Mesothelial cell of epicardium (in vitro differentiated cells): ENCODE results near the gene NAT14. TPM values are rescaled to one million over a fixed set of nuclear protein-coding genes. Genes with fewer than 3 reads are reported as not detected.

Experiments
- DNase-seq, 2 experiments: peaks; one replicate each; pipeline ENCODE4 v3.0.0; 2021; ENCODE audit warnings: low spot score in 2 of 2; ENCODE audit not compliant: unreplicated experiment in 2 of 2
- H3K27ac Mint-ChIP-seq: 2 replicates; pipeline ENCODE4 v1.8.0; 2021; ENCODE audit warnings: mixed read lengths
- H3K27me3 Mint-ChIP-seq: 2 replicates; pipeline ENCODE4 v1.8.0; 2021; ENCODE audit warnings: low read depth, mixed read lengths
- H3K36me3 Mint-ChIP-seq: 2 replicates; pipeline ENCODE4 v1.8.0; 2021; ENCODE audit warnings: mixed read lengths
- H3K4me1 Mint-ChIP-seq: 2 replicates; pipeline ENCODE4 v1.8.0; 2021; ENCODE audit warnings: mixed read lengths
- H3K4me3 Mint-ChIP-seq: 2 replicates; pipeline ENCODE4 v1.8.0; 2021; ENCODE audit warnings: mild to moderate bottlenecking, moderate library complexity, mixed read lengths
- H3K9me3 Mint-ChIP-seq: 2 replicates; pipeline ENCODE4 v1.8.0; 2021; ENCODE audit warnings: mixed read lengths
- total RNA-seq: library from RNA; stranded (reverse); gene quantifications from 3 replicates; pipeline ENCODE4 v1.2.1, GENCODE V29; 2021
- TF ChIP-seq, protein P1 (sequence below): fragments of 200-600 bp; sonication (generic); IDR thresholded peaks from one replicate; pipeline ENCODE4 v1.5.0; 2021; ENCODE audit warnings: antibody characterized with exemption; ENCODE audit not compliant: unreplicated experiment

NAT14 gene
- total RNA-seq, 1 donor from 2014 or later: 54.4 TPM

DNA sequence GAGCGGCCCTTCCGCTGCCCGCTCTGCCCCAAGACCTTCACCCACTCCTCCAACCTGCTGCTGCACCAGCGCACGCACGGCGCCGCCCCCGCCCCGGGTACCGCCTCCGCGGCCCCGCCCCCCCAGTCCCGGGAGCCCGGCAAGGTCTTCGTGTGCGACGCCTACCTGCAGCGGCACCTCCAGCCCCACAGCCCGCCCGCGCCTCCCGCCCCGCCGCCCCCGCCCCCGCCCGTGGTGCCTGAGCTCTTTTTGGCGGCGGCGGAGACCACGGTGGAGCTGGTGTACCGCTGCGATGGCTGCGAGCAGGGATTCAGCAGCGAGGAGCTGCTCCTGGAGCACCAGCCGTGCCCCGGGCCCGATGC lies 3.2 kb upstream of the NAT14 start:
- Mint-ChIP-seq H3K36me3 (no peaks in the 10 kb centered on the region), H3K4me3 (no peak overlapping the region), H3K27me3 (no peaks in the 10 kb centered on the region), H3K4me1 (peaks cover 24% of the 10 kb centered on the region), H3K9me3 (no peaks in the 10 kb centered on the region), H3K27ac (no peak overlapping the region)
- no peak for DNase-seq
- TF ChIP-seq, protein P1, sequence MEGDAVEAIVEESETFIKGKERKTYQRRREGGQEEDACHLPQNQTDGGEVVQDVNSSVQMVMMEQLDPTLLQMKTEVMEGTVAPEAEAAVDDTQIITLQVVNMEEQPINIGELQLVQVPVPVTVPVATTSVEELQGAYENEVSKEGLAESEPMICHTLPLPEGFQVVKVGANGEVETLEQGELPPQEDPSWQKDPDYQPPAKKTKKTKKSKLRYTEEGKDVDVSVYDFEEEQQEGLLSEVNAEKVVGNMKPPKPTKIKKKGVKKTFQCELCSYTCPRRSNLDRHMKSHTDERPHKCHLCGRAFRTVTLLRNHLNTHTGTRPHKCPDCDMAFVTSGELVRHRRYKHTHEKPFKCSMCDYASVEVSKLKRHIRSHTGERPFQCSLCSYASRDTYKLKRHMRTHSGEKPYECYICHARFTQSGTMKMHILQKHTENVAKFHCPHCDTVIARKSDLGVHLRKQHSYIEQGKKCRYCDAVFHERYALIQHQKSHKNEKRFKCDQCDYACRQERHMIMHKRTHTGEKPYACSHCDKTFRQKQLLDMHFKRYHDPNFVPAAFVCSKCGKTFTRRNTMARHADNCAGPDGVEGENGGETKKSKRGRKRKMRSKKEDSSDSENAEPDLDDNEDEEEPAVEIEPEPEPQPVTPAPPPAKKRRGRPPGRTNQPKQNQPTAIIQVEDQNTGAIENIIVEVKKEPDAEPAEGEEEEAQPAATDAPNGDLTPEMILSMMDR: no peak

DNA sequence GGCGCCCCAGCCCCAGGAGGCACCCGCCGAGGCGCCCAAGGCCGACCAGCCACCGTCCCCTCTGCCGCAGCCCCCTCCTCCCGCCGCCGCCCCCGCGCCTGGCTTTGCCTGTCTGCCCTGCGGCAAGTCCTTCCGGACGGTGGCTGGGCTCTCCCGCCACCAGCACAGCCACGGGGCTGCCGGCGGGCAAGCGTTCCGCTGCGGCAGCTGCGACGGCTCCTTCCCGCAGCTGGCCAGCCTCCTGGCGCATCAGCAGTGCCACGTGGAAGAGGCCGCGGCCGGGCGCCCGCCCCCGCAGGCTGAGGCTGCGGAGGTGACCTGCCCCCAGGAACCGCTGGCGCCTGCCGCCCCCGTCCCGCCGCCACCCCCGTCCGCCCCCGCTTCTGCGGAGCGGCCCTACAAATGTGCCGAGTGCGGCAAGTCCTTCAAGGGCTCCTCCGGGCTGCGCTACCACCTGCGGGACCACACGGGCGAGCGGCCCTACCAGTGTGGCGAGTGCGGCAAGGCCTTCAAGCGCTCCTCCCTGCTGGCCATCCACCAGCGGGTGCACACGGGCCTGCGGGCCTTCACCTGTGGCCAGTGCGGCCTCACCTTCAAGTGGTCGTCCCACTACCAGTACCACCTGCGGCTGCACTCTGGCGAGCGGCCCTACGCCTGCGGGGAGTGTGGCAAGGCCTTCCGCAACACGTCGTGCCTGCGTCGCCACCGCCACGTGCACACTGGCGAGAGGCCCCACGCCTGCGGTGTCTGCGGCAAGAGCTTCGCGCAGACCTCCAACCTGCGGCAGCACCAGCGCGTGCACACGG lies 2.6 kb upstream of the NAT14 start:
- no peaks in the 10 kb centered on the region for H3K9me3 Mint-ChIP-seq
- peaks cover 26% of the 10 kb centered on the region for H3K4me1 Mint-ChIP-seq
- DNase-seq: no peak
- H3K4me3 Mint-ChIP-seq: no peak overlapping the region
- H3K27ac Mint-ChIP-seq: no peak overlapping the region
- no peaks in the 10 kb centered on the region for H3K27me3 Mint-ChIP-seq
- TF ChIP-seq, protein P1: no peak
- no peaks in the 10 kb centered on the region for H3K36me3 Mint-ChIP-seq

DNA sequence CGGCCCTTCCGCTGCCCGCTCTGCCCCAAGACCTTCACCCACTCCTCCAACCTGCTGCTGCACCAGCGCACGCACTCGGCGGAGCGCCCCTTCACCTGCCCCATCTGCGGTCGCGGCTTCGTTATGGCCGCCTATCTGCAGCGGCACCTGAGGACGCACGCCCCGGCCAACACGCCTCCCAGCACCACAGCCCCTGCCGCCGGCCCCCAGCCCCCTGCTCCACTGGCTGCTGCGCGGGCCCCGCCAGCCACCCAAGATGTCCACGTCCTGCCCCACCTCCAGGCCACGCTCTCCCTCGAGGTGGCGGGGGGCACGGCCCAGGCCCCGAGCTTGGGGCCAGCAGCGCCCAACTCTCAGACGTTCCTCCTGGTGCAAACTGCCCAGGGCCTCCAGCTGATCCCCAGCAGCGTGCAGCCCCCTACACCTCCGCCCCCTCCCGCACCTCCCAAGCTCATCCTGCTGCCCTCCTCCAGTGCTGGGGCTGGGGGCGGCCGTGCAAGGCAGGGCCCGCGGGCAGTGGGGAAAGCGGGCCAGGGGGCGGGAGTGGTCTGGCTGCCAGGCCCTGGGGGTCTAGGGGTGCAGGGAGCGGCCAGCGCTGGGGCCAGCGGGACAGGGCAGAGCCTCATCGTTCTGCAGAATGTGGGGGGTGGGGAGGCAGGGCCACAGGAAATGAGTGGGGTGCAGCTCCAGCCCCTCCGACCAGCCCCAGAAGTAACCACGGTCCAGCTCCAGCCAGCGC lies 1.9 kb upstream of the NAT14 start:
- Mint-ChIP-seq H3K27ac (no peak overlapping the region), H3K4me3 (no peak overlapping the region), H3K36me3 (no peaks in the 10 kb centered on the region), H3K4me1 (peaks cover 25% of the 10 kb centered on the region), H3K27me3 (no peaks in the 10 kb centered on the region), H3K9me3 (no peaks in the 10 kb centered on the region)
- TF ChIP-seq, protein P1: no peak
- no peak for DNase-seq

DNA sequence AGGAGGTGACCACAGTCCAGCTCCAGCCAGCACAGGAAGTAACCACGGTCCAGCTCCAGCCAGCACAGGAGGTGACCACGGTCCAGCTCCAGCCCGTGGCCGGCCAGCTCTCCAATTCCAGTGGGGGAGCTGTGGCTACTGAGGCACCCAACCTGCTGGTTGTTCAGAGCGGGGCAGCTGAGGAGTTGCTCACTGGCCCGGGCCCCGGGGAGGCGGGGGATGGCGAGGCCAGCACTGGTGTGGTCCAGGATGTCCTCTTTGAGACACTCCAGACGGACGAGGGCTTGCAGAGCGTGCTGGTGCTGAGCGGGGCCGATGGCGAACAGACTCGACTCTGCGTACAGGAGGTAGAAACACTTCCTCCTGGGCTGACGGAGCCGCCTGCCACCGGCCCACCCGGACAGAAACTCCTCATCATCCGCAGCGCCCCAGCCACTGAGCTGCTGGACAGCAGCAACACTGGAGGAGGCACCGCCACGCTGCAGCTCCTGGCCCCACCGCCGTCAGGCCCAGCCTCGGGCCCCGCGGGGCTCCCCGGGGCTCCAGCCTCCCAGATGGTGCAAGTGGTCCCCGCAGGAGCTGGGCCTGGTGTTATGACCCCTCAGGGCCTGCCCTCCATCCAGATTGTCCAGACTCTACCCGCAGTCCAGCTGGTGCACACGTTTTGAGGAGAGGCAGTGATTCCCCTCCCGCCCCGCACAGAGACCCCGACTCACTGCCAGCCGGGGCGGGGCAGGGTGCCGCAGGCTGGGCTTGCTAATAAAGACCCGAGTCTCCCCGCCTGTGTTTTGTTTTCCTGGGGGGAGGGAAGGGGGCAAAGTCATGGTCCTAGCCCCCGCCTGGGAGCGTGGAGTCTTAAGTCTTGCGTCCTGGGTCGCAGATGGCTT lies 1.0 kb upstream of the NAT14 start:
- no peak for DNase-seq
- Mint-ChIP-seq H3K4me1 (peaks cover 21% of the 10 kb centered on the region), H3K27ac (no peak overlapping the region), H3K9me3 (no peaks in the 10 kb centered on the region), H3K36me3 (no peaks in the 10 kb centered on the region), H3K4me3 (peak overlapping the region; percentile 80), H3K27me3 (no peaks in the 10 kb centered on the region)
- TF ChIP-seq, protein P1: no peak

DNA sequence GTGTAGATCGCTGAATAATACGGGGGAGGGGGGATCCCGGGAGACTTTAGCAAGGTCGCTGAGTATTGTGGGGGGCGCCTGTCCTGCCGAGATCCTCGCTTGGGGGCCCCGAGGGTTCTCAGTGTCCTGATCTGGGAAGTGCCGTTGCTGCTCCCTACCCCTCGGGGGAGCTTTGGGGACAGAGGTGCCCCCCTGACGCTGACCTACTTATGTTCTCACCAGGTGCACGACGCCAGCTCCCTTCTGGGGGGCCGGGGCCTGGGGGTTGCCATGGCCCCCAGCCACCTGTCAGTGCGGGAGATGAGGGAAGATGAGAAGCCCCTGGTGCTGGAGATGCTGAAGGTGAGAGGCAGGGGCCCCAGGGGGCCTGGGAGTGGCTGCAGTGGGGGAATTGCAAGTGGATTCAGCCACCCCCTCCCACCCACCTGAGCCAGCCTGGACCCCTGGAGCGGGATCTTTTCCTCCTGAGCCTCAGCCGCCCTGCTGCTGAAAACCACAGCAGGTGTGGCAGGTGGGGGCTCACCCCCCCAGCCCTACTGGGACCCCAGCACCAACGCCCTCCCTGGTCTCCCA lies 537 bp downstream of the NAT14 start:
- no peaks in the 10 kb centered on the region for H3K9me3 Mint-ChIP-seq
- H3K27ac Mint-ChIP-seq: peak overlapping the region; percentile 80
- no peaks in the 10 kb centered on the region for H3K27me3 Mint-ChIP-seq
- no peak for DNase-seq
- TF ChIP-seq, protein P1: no peak
- peaks cover 21% of the 10 kb centered on the region for H3K4me1 Mint-ChIP-seq
- peak overlapping the region; percentile 80 for H3K4me3 Mint-ChIP-seq
- no peaks in the 10 kb centered on the region for H3K36me3 Mint-ChIP-seq
